B cell (primary cell): Measurements from ENCODE around the gene SH3GL1. TPM values are rescaled to one million over a fixed set of nuclear protein-coding genes. Genes with fewer than 3 reads are reported as not detected.

Experiments used
- ATAC-seq: fragments of 200-7000 bp; cut with Tn5 transposase; one replicate; pipeline ENCODE4 v1.10.0; 2021; ENCODE audit warnings: low read depth, mild to moderate bottlenecking, moderate number of reproducible peaks, moderate library complexity
- CTCF ChIA-PET: fragments of 350-600 bp; sonication (Branson Sonifier 250); formaldehyde crosslinking; loops from one replicate; lab custom pipeline; 2021; ENCODE audit warnings: antibody characterized with exemption, inconsistent platforms; lab: Charles Lee
- POLR2A ChIA-PET: fragments of 350-600 bp; sonication (Branson Sonifier 250); formaldehyde crosslinking; loops from one replicate; lab custom pipeline; 2021; ENCODE audit warnings: antibody characterized with exemption; lab: Charles Lee
- DNase-seq: peaks from one replicate; pipeline ENCODE4 v3.0.0; 2013
- H2AFZ ChIP-seq: 2 replicates; pipeline ENCODE4 v1.6.1; 2012; ENCODE audit warnings: mild to moderate bottlenecking, low read depth, low read length; ENCODE audit not compliant: insufficient read depth, poor library complexity, severe bottlenecking
- H3K27ac ChIP-seq, 2 donors: 1 replicate in 1 of 2; 2 replicates in 1 of 2; pipeline ENCODE4 v1.5.1; 2012 to 2013; ENCODE audit warnings: low read length in 2 of 2, mild to moderate bottlenecking in 2 of 2, moderate library complexity in 1 of 2
- H3K27me3 ChIP-seq, 4 experiments: fragments of 200-600 bp in 1 of 4; sonication (generic) in 1 of 4; replicated peaks in 1 of 4; 1 replicate in 2 of 4; 2 replicates in 2 of 4; pipeline versions ENCODE4 v1.6.1 to v1.7.0; 2013 to 2016; ENCODE audit warnings: low read length in 3 of 4, mild to moderate bottlenecking in 2 of 4, mixed read lengths in 1 of 4, moderate library complexity in 1 of 4; ENCODE audit not compliant: insufficient read depth in 4 of 4, control insufficient read depth in 3 of 4; ENCODE audit errors: control extremely low read depth in 1 of 4
- H3K36me3 ChIP-seq, 2 experiments: replicated peaks in 1 of 2; 1 replicate in 1 of 2; 2 replicates in 1 of 2; pipeline versions ENCODE4 v1.6.1 to v1.7.1; 2013; ENCODE audit warnings: low read length in 1 of 2; ENCODE audit not compliant: insufficient read depth in 2 of 2, control insufficient read depth in 1 of 2; ENCODE audit errors: control extremely low read depth in 1 of 2, extremely low read depth in 1 of 2
- H3K4me1 ChIP-seq, 2 donors: fragments of 200-600 bp in 1 of 2; sonication (generic) in 1 of 2; 1 replicate in 1 of 2; 2 replicates in 1 of 2; pipeline versions ENCODE4 v1.5.1 to v1.6.1; 2013 to 2017; ENCODE audit warnings: low read length in 2 of 2; ENCODE audit not compliant: control insufficient read depth in 2 of 2, insufficient read depth in 2 of 2
- H3K4me2 ChIP-seq: replicated peaks from 2 replicates; pipeline ENCODE3; 2012; ENCODE audit warnings: mild to moderate bottlenecking, low read depth, low read length; ENCODE audit not compliant: poor library complexity, severe bottlenecking
- H3K4me3 ChIP-seq, 5 experiments: fragments of 200-600 bp in 1 of 5; sonication (generic) in 1 of 5; 1 replicate in 3 of 5; 2 replicates in 2 of 5; pipeline versions ENCODE4 v1.5.1 to v1.7.0; 2011 to 2016; ENCODE audit warnings: low read length in 4 of 5, mild to moderate bottlenecking in 4 of 5, low read depth in 2 of 5, control low read depth in 1 of 5, moderate library complexity in 1 of 5; ENCODE audit not compliant: insufficient read depth in 1 of 5; ENCODE audit errors: control extremely low read depth in 1 of 5, extremely low read depth in 1 of 5
- H3K79me2 ChIP-seq: fragments of 200-600 bp; sonication (generic); one replicate; pipeline ENCODE4 v1.6.0; 2016; ENCODE audit warnings: low read length; ENCODE audit not compliant: control insufficient read depth, insufficient read depth
- H3K9ac ChIP-seq: fragments of 200-600 bp; sonication (generic); 2 replicates; pipeline ENCODE4 v1.6.1; 2017; ENCODE audit warnings: mild to moderate bottlenecking, low read length, moderate library complexity
- H3K9me3 ChIP-seq, 3 donors: one replicate each; pipeline versions ENCODE4 v1.6.1 to v1.7.1; 2013; ENCODE audit warnings: low read length in 2 of 3; ENCODE audit not compliant: control insufficient read depth in 2 of 3, insufficient read depth in 1 of 3; ENCODE audit errors: control extremely low read depth in 1 of 3
- H4K20me1 ChIP-seq: 2 replicates; pipeline ENCODE4 v1.6.0; 2012; ENCODE audit warnings: mild to moderate bottlenecking, low read length; ENCODE audit not compliant: insufficient read depth, control insufficient read depth, poor library complexity, severe bottlenecking
- H3K27ac Mint-ChIP-seq: one replicate; pipeline ENCODE4 v1.8.0; 2021; ENCODE audit warnings: mixed read lengths
- H3K27me3 Mint-ChIP-seq: one replicate; pipeline ENCODE4 v1.8.0; 2021; ENCODE audit warnings: mixed read lengths
- H3K4me1 Mint-ChIP-seq: one replicate; pipeline ENCODE4 v1.8.0; 2021; ENCODE audit warnings: mixed read lengths
- H3K4me3 Mint-ChIP-seq: one replicate; pipeline ENCODE4 v1.8.0; 2021; ENCODE audit warnings: mixed read lengths
- H3K9me3 Mint-ChIP-seq: one replicate; pipeline ENCODE4 v1.8.0; 2022; ENCODE audit warnings: mixed read lengths; ENCODE audit not compliant: insufficient read depth
- CTCF ChIP-seq: fragments of 200-600 bp; IDR thresholded peaks from one replicate; pipeline ENCODE4 v1.8.0; 2022; ENCODE audit warnings: antibody characterized with exemption, mild to moderate bottlenecking
- EZH2 ChIP-seq: IDR thresholded peaks from 2 replicates; pipeline ENCODE4 v1.6.1; 2012; ENCODE audit warnings: borderline replicate concordance, low read depth, mild to moderate bottlenecking, moderate library complexity, low read length; ENCODE audit not compliant: insufficient read depth, poor library complexity, severe bottlenecking
- WGBS: methylation state at CpG from one replicate; pipeline ENCODE4 v1.1.5; 2013; ENCODE audit warnings: missing lambda C conversion rate; ENCODE audit not compliant: insufficient coverage; 5-methylcytosine and 5-hydroxymethylcytosine counted together
- intact Hi-C: fragments of 100-400 bp; cut with micrococcal nuclease; formaldehyde crosslinking; loops from one replicate; pipeline ENCODE4 v1.10.0; 2022
- polyA plus RNA-seq: library from polyadenylated mRNA; depleted of rRNA; stranded (reverse); fragments of >200 nt; gene quantifications from 2 replicates; pipeline ENCODE4 v1.2.3, GENCODE V29; 2012
- total RNA-seq, 2 donors: library from RNA; stranded (reverse); fragments of 120-200 nt in 1 of 2; gene quantifications; 1 replicate in 1 of 2; 2 replicates in 1 of 2; pipeline versions ENCODE4 v1.2.3 to v1.2.4, GENCODE V29; 2013 to 2022

Gene SH3GL1
- total and polyA plus RNA-seq, 2 donors (not counting 1 experiment from before 2014, with no cell fraction given): 37.2 to 42.4 TPM

DNA sequence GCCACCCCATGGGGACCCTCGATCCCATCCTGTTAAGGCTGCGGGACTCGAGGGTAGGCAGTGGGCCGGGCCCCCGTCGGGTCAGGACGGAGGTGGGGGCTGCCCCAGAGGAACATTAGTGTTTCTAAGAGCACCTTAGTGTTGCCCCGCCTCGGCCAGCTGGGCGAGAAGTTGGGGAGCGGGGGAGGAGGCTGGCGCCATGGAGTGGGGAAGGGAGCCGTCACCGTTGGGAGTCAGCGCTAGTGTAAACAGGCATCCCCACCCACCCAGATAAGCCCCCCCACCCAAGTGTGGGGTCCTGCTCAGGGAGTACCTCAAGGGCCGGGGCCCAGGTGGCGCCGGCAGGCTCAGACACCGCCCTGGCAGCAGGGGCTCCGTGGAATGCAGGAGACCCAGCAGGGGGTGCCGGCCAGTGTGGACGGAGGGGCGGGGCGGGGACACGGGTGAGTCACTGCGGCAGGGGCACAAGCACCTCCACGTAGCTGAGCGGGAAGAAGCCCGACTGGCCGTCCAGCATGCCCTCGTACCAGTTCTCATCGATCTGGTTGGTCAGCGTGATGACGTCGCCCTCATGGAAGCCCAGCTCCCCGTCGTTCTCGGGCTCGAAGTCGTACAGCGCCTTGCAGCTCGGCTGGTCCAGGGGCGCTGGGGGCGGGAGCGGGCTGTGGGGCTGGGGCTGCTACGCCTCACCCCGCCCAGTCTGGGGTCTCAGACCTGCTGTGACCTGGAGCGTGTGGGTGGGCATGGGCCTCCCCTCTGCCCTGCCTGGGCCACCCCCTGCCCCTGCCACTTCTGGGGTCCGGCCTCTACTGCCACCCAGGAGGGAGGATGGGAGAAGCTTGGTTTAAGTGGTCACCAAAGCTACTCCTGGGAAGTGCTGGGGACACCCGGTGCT lies 38.9 kb downstream of the SH3GL1 start:
- Histone ChIP-seq H3K79me2 (no peaks in the 10 kb centered on the region), H3K4me1 (no peaks in the 10 kb centered on the region), H3K9me3 (no peaks in the 10 kb centered on the region), H4K20me1 (no peaks in the 10 kb centered on the region), H3K27me3 (no peaks in the 10 kb centered on the region), H3K36me3 (peaks cover 0 to 64% of the 10 kb centered on the region in 2 experiments), H3K27ac (no peak overlapping the region), H3K4me3 (no peak overlapping the region), H3K9ac (no peak overlapping the region), H2AFZ (no peak overlapping the region), H3K4me2 (no peak overlapping the region)
- no peak for DNase-seq
- WGBS: 97% methylated on average over 42 of the region's 50 CpGs
- ChIA-PET CTCF (interaction anchor here (1.0 kb wide), 1 partner anchor 9 kb away, joined by 3 read pairs; no protein-coding TSS in a partner anchor), POLR2A (no interaction called here)
- Mint-ChIP-seq H3K4me1 (peaks cover under 1% of the 10 kb centered on the region), H3K27me3 (no peaks in the 10 kb centered on the region), H3K27ac (no peak overlapping the region), H3K4me3 (no peak overlapping the region), H3K9me3 (no peaks in the 10 kb centered on the region)
- TF ChIP-seq CTCF (no peak), EZH2 (no peak)
- intact Hi-C loops: loop anchor here (2.0 kb wide), 1 partner anchor 17 kb away; no protein-coding TSS in a partner anchor
- no peak for ATAC-seq

DNA sequence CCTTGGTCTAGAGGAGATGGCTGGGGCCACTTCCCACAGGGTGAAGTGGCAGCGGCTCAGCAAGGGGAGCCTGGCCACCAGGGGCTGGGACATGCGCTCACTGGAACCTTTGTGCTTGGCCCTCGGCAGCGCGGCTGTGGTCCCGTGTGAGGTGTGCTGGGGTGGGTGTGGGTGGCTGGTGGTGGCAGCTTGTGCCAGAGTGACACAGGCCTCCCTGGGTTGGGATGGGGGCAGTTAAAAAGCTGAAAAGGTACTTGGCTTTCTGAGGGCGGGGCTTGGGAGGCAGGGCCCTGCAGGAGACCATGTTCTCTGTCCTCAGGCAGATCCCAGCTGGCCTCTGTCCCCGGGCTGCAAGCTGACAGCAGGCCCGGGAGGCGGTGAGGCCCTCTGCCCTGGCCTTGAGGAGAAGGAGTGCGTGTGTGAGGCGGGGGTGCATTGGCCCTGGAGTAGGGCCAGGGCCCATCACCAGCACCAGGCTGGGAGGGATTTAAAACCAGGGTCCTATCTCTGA lies 39.7 kb downstream of the SH3GL1 start:
- no peak overlapping the region for H3K4me2 ChIP-seq
- H3K27me3 Mint-ChIP-seq: no peaks in the 10 kb centered on the region
- H3K9ac ChIP-seq: no peak overlapping the region
- ATAC-seq (no peak), DNase-seq (no peak)
- H3K4me3 Mint-ChIP-seq: no peak overlapping the region
- no peaks in the 10 kb centered on the region for H3K4me1 ChIP-seq
- H3K9me3 ChIP-seq: no peaks in the 10 kb centered on the region
- no peak overlapping the region for H2AFZ ChIP-seq
- 91% methylated on average over 12 of the region's 12 CpGs for WGBS
- no peaks in the 10 kb centered on the region for H3K4me1 Mint-ChIP-seq
- peak overlapping the region; percentile 46 for H3K27ac Mint-ChIP-seq
- peaks cover 0 to 58% of the 10 kb centered on the region in 2 experiments for H3K36me3 ChIP-seq
- ChIA-PET CTCF (no interaction called here), POLR2A (no interaction called here)
- no peak overlapping the region for H3K27ac ChIP-seq
- no peak overlapping the region for H3K4me3 ChIP-seq
- intact Hi-C loops: no loop called here
- H3K27me3 ChIP-seq: no peaks in the 10 kb centered on the region
- TF ChIP-seq EZH2 (no peak), CTCF (no peak)
- no peaks in the 10 kb centered on the region for H4K20me1 ChIP-seq
- H3K79me2 ChIP-seq: no peaks in the 10 kb centered on the region
- H3K9me3 Mint-ChIP-seq: no peaks in the 10 kb centered on the region
